Tibial artery (tissue), 4 donors: ENCODE measurements around the gene SMIM14.

Source experiments
- DNase-seq, 2 donors: peaks; one replicate each; pipeline ENCODE4 v3.0.0-alpha.2; 2019
- H3K27ac ChIP-seq, 2 donors: fragments of 200-600 bp; sonication (generic) in 1 of 2; 1 replicate in 1 of 2; 2 replicates in 1 of 2; pipeline ENCODE4 v1.5.1; 2018 to 2019; ENCODE audit warnings: mild to moderate bottlenecking in 1 of 2
- H3K27me3 ChIP-seq, 2 donors: fragments of 200-600 bp; sonication (generic) in 1 of 2; one replicate each; pipeline versions ENCODE4 v1.5.1 to v1.6.0; 2016 to 2019
- H3K36me3 ChIP-seq, 3 donors: fragments of 200-600 bp; sonication (generic) in 2 of 3; one replicate each; pipeline ENCODE4 v1.5.1; 2016 to 2019; ENCODE audit warnings: mild to moderate bottlenecking in 2 of 3
- H3K4me1 ChIP-seq, 4 donors: fragments of 200-600 bp; sonication (generic) in 2 of 4; 1 replicate in 3 of 4; 2 replicates in 1 of 4; pipeline ENCODE4 v1.5.1; 2016 to 2019
- H3K4me3 ChIP-seq, 2 donors: fragments of 200-600 bp; sonication (generic) in 1 of 2; 1 replicate in 1 of 2; 2 replicates in 1 of 2; pipeline ENCODE4 v1.5.1; 2018 to 2019; ENCODE audit warnings: mild to moderate bottlenecking in 2 of 2
- H3K9me3 ChIP-seq, 3 donors: fragments of 200-600 bp; sonication (generic) in 1 of 3; one replicate each; pipeline ENCODE4 v1.5.1; 2016 to 2019
- CTCF ChIP-seq, 2 experiments: fragments of 200-600 bp in 1 of 2; fragments of 450-650 bp in 1 of 2; IDR thresholded peaks; one replicate each; pipeline ENCODE4 v1.5.1; 2017 to 2019; ENCODE audit warnings: antibody characterized with exemption in 2 of 2, mild to moderate bottlenecking in 1 of 2, moderate library complexity in 1 of 2
- intact Hi-C: fragments of 100-400 bp; cut with DNase I; formaldehyde crosslinking; loops from one replicate; pipeline ENCODE4 v1.15.0; 2023; ENCODE audit warnings: low total_unique reads

SMIM14 gene

GRCh38 chr4:39668887-39669286, 30.2 kb upstream of the SMIM14 start:
- no peak for TF ChIP-seq CTCF (IDR thresholded peaks at IDR 0.05)
- intact Hi-C loops: no loop called here
- H3K36me3 ChIP-seq: no peaks in the 10 kb centered on the region
- DNase-seq: no peak
- no peak overlapping the region for H3K27ac ChIP-seq
- H3K4me1 ChIP-seq: no peaks in the 10 kb centered on the region
- no peak overlapping the region for H3K4me3 ChIP-seq
- H3K9me3 ChIP-seq: no peaks in the 10 kb centered on the region
- H3K27me3 ChIP-seq: no peaks in the 10 kb centered on the region

- Histone ChIP-seq H3K27me3 (no peaks in the 10 kb centered on the region), H3K9me3 (no peaks in the 10 kb centered on the region), H3K27ac (no peak overlapping the region), H3K4me1 (no peaks in the 10 kb centered on the region), H3K4me3 (no peak overlapping the region), H3K36me3 (no peaks in the 10 kb centered on the region)
- intact Hi-C loops: no loop called here
- no peak for TF ChIP-seq CTCF (IDR thresholded peaks at IDR 0.05)
- no peak for DNase-seq
Measured at GRCh38 chr4:39667706-39668105, 29.0 kb upstream of the SMIM14 start.

- no peaks in the 10 kb centered on the region for H3K9me3 ChIP-seq
- intact Hi-C loops: no loop called here
- DNase-seq: no peak
Measured at GRCh38 chr4:39664828-39665731, 26.4 kb upstream of the SMIM14 start.

GRCh38 chr4:39662683-39663082, 24.0 kb upstream of the SMIM14 start:
- Histone ChIP-seq H3K36me3 (no peaks in the 10 kb centered on the region), H3K4me3 (no peak overlapping the region), H3K4me1 (no peaks in the 10 kb centered on the region), H3K27ac (no peak overlapping the region), H3K9me3 (no peaks in the 10 kb centered on the region), H3K27me3 (no peaks in the 10 kb centered on the region)
- TF ChIP-seq CTCF (IDR thresholded peaks at IDR 0.05): no peak
- intact Hi-C loops: no loop called here
- DNase-seq: no peak

More at GRCh38 chr4:39664828-39665731, 26.4 kb upstream of the SMIM14 start:
- no peaks in the 10 kb centered on the region for H3K36me3 ChIP-seq
- no peak overlapping the region for H3K27ac ChIP-seq
- no peaks in the 10 kb centered on the region for H3K4me1 ChIP-seq
- no peak for TF ChIP-seq CTCF (IDR thresholded peaks at IDR 0.05)
- H3K4me3 ChIP-seq: no peak overlapping the region
- no peaks in the 10 kb centered on the region for H3K27me3 ChIP-seq

GRCh38 chr4:39660757-39661156, 22.1 kb upstream of the SMIM14 start:
- no peak overlapping the region for H3K4me3 ChIP-seq
- no peak overlapping the region for H3K27ac ChIP-seq
- intact Hi-C loops: no loop called here
- no peak for DNase-seq
- H3K36me3 ChIP-seq: no peaks in the 10 kb centered on the region
- H3K9me3 ChIP-seq: no peaks in the 10 kb centered on the region
- H3K4me1 ChIP-seq: no peaks in the 10 kb centered on the region
- no peaks in the 10 kb centered on the region for H3K27me3 ChIP-seq
- TF ChIP-seq CTCF (IDR thresholded peaks at IDR 0.05): no peak
